Measurements from ENCODE around the gene UTP11.

The UTP11 gene

GRCh38 chr1:38003261-38004250 lies 9.0 kb upstream of the UTP11 start:
- no peak for DNase-seq

- no peak for DNase-seq
Measured at GRCh38 chr1:38004284-38005108, 8.0 kb upstream of the UTP11 start.

GRCh38 chr1:38005195-38006007 lies 7.1 kb upstream of the UTP11 start, which contains the start of gene FHL3:
Gene FHL3, minus strand, starts transcription at chr1:38005514. Its CDS starts 6,102 bp downstream, at chr1:37999412.
- DNase-seq: peak; percentile 31

GRCh38 chr1:38006008-38006828 lies 6.3 kb upstream of the UTP11 start:
- DNase-seq: no peak

GRCh38 chr1:38009088-38009840 lies 3.3 kb upstream of the UTP11 start:
- DNase-seq: no peak

- DNase-seq: no peak
Measured at GRCh38 chr1:38009841-38010180, 2.7 kb upstream of the UTP11 start.

GRCh38 chr1:38013227-38013622 lies 691 bp downstream of the UTP11 start:
- DNase-seq: no peak

GRCh38 chr1:38014171-38014570 lies 1.6 kb downstream of the UTP11 start:
- DNase-seq: no peak

GRCh38 chr1:38014724-38015424 lies 2.3 kb downstream of the UTP11 start:
- no peak for DNase-seq

- no peak for DNase-seq
Measured at GRCh38 chr1:38015978-38016725, 3.6 kb downstream of the UTP11 start.

GRCh38 chr1:38018864-38019343 lies 6.4 kb downstream of the UTP11 start:
- no peak for DNase-seq

GRCh38 chr1:38020396-38020795 lies 7.9 kb downstream of the UTP11 start:
- no peak for DNase-seq

GRCh38 chr1:38021969-38022368 lies 9.4 kb downstream of the UTP11 start:
- DNase-seq: no peak

- DNase-seq: no peak
Measured at GRCh38 chr1:38022810-38023209, 10.3 kb downstream of the UTP11 start.

GRCh38 chr1:38025233-38025632 lies 12.7 kb downstream of the UTP11 start:
- DNase-seq: no peak

GRCh38 chr1:38025664-38026063 lies 13.1 kb downstream of the UTP11 start:
- DNase-seq: no peak

- no peak for DNase-seq
Measured at GRCh38 chr1:38026592-38027200, 14.2 kb downstream of the UTP11 start.

GRCh38 chr1:38027201-38028104 lies 14.9 kb downstream of the UTP11 start:
- DNase-seq: no peak

Measured in T-helper 9 cell (primary cell).